Lung (tissue), 12 donors: ENCODE measurements around the gene ECHDC1. TPM values are rescaled to one million over a fixed set of nuclear protein-coding genes. Genes with fewer than 3 reads are reported as not detected.

Source experiments
- ATAC-seq: fragments of 200-7000 bp; cut with Tn5 transposase; one replicate; pipeline ENCODE4 v1.9.1; 2020; ENCODE audit warnings: moderate number of reproducible peaks; ENCODE audit not compliant: insufficient read depth, low FRiP score
- DNase-seq, 3 donors: peaks; one replicate each; pipeline ENCODE4 v3.0.0-alpha.2; 2013 to 2017
- H3K27ac ChIP-seq, 2 donors: one replicate each; pipeline ENCODE4 v1.5.1; 2013; ENCODE audit warnings: mild to moderate bottlenecking in 2 of 2, moderate library complexity in 2 of 2, control low read depth in 1 of 2, inconsistent platforms in 1 of 2, low read depth in 1 of 2, low read length in 1 of 2
- H3K27me3 ChIP-seq, 3 donors: one replicate each; pipeline ENCODE4 v1.5.1; 2013; ENCODE audit warnings: low read length in 2 of 3; ENCODE audit not compliant: control insufficient read depth in 3 of 3, insufficient read depth in 3 of 3
- H3K36me3 ChIP-seq, 4 donors: one replicate each; pipeline ENCODE4 v1.5.1; 2013; ENCODE audit warnings: low read length in 4 of 4, mild to moderate bottlenecking in 1 of 4, moderate library complexity in 1 of 4; ENCODE audit not compliant: control insufficient read depth in 4 of 4, insufficient read depth in 4 of 4
- H3K4me1 ChIP-seq, 5 donors: one replicate each; pipeline ENCODE4 v1.5.1; 2013; ENCODE audit warnings: low read length in 5 of 5, mild to moderate bottlenecking in 2 of 5, moderate library complexity in 1 of 5; ENCODE audit not compliant: control insufficient read depth in 5 of 5, insufficient read depth in 5 of 5
- H3K4me3 ChIP-seq: one replicate; pipeline ENCODE4 v1.5.1; 2013; ENCODE audit warnings: mild to moderate bottlenecking, control low read depth, moderate library complexity
- H3K9ac ChIP-seq, 2 donors: one replicate each; pipeline ENCODE4 v1.5.1; 2013; ENCODE audit warnings: low read length in 2 of 2, control low read depth in 1 of 2; ENCODE audit not compliant: insufficient read depth in 1 of 2
- H3K9me3 ChIP-seq, 4 donors: one replicate each; pipeline ENCODE4 v1.5.1; 2013; ENCODE audit warnings: low read length in 3 of 4, mild to moderate bottlenecking in 1 of 4, moderate library complexity in 1 of 4; ENCODE audit not compliant: control insufficient read depth in 4 of 4, insufficient read depth in 3 of 4
- CTCF ChIP-seq: IDR thresholded peaks from 2 replicates; pipeline ENCODE4 v1.5.1; 2012; ENCODE audit warnings: mild to moderate bottlenecking; ENCODE audit errors: control extremely low read depth, extremely low read depth
- WGBS, 2 donors: extraction: QIAGEN DNeasy Blood & Tissue Kit; methylation state at CpG; one replicate each; pipeline ENCODE4 v1.1.7; 2013; 5-methylcytosine and 5-hydroxymethylcytosine counted together
- polyA plus RNA-seq, 2 donors: library from polyadenylated mRNA; stranded (reverse); fragments of 200-250 nt; gene quantifications; one replicate each; pipeline ENCODE4 v1.2.1, GENCODE V29; 2013
- total RNA-seq, 2 donors: library from RNA; depleted of rRNA in 1 of 2; stranded (reverse); fragments of >200 nt in 1 of 2; gene quantifications; one replicate each; pipeline ENCODE4 v1.2.1, GENCODE V29; 2014 to 2021
- donor health status: control.
- donor health status: control.
- donor health status: Bipolar disorder and iron deficiency.
- donor health status: healthy.
- donor health status: DM: yes; HTN: yes; CAD: no.

ECHDC1 gene
- total and polyA plus RNA-seq, 4 donors = 56.5 to 119 (median 81.4) TPM

GRCh38 chr6:127349980-127350379 lies 6.6 kb upstream of the ECHDC1 start:
- ATAC-seq = no peak
- no peak overlapping the region for H3K9ac ChIP-seq
- H3K9me3 ChIP-seq = peaks cover 0 to 10% (median 2%) of the 10 kb centered on the region in 4 donors
- H3K27me3 ChIP-seq = no peaks in the 10 kb centered on the region
- H3K4me3 ChIP-seq = no peak overlapping the region
- TF ChIP-seq CTCF = no peak
- H3K27ac ChIP-seq = no peak overlapping the region
- 96 to 97% methylated on average over 2 of the region's 2 CpGs for WGBS, 2 donors
- DNase-seq = no peak
- H3K36me3 ChIP-seq = peaks cover 0 to 4% (median 1%) of the 10 kb centered on the region in 4 donors
- H3K4me1 ChIP-seq = peaks cover 0 to 5% (median 0%) of the 10 kb centered on the region in 5 donors

GRCh38 chr6:127348028-127348661 lies 4.7 kb upstream of the ECHDC1 start:
- ATAC-seq (peak; percentile 17), DNase-seq (peak in 1 of 3 donors; percentile 21)
- TF ChIP-seq CTCF = no peak
- H3K4me3 ChIP-seq = no peak overlapping the region
- H3K4me1 ChIP-seq = peaks cover 0 to 7% (median 5%) of the 10 kb centered on the region in 5 donors
- WGBS, 2 donors = 68 to 88% methylated on average over 10 of the region's 10 CpGs
- no peaks in the 10 kb centered on the region for H3K27me3 ChIP-seq
- no peak overlapping the region for H3K9ac ChIP-seq
- peak overlapping the region in 1 of 2 donors; percentile 77 for H3K27ac ChIP-seq
- H3K9me3 ChIP-seq = peaks cover 0 to 9% (median 1%) of the 10 kb centered on the region in 4 donors
- H3K36me3 ChIP-seq = peaks cover 0 to 7% (median 2%) of the 10 kb centered on the region in 4 donors

- Histone ChIP-seq H3K4me1 (peaks cover under 1 to 10% (median 9%) of the 10 kb centered on the region in 5 donors), H3K27ac (no peak overlapping the region), H3K27me3 (no peaks in the 10 kb centered on the region), H3K4me3 (no peak overlapping the region), H3K36me3 (peaks cover 0 to 7% (median 2%) of the 10 kb centered on the region in 4 donors), H3K9ac (no peak overlapping the region), H3K9me3 (peaks cover 0 to 9% (median 1%) of the 10 kb centered on the region in 4 donors)
- ATAC-seq = peak; percentile 12
- peak in 2 of 3 donors; percentile 52 to 63 for DNase-seq
- 9 to 15% methylated on average over 2 of the region's 2 CpGs for WGBS, 2 donors
- TF ChIP-seq CTCF = no peak
These were observed 3.8 kb upstream of the ECHDC1 start for GRCh38 chr6:127347178-127347577.
